ENCODE results near the gene KCNQ1.

Gene KCNQ1

GRCh38 chr11:2549080-2549479 is 104.3 kb downstream of the KCNQ1 start:
- DNase-seq (ENCODE audit: insufficient read length, low spot score) (no peak), FAIRE-seq (no peak)

- DNase-seq (ENCODE audit: insufficient read length, low spot score) (no peak), FAIRE-seq (no peak)
Observed at GRCh38 chr11:2549491-2549875, 104.7 kb downstream of the KCNQ1 start.

- no peak for DNase-seq (ENCODE audit: insufficient read length, low spot score)
- no peak for FAIRE-seq
Observed at GRCh38 chr11:2549876-2550605, 105.2 kb downstream of the KCNQ1 start.

- no peak for FAIRE-seq
Observed at GRCh38 chr11:2550606-2550970, 105.8 kb downstream of the KCNQ1 start.

GRCh38 chr11:2551131-2551530 is 106.3 kb downstream of the KCNQ1 start:
- DNase-seq (ENCODE audit: insufficient read length, low spot score), result no peak
- FAIRE-seq, result no peak

More at GRCh38 chr11:2550606-2550970, 105.8 kb downstream of the KCNQ1 start:
- no peak for DNase-seq (ENCODE audit: insufficient read length, low spot score)

- DNase-seq (ENCODE audit: insufficient read length, low spot score) (no peak), FAIRE-seq (no peak)
Observed at GRCh38 chr11:2552210-2552609, 107.4 kb downstream of the KCNQ1 start.

- DNase-seq (ENCODE audit: insufficient read length, low spot score), result no peak
- no peak for FAIRE-seq
Observed at GRCh38 chr11:2553198-2553597, 108.4 kb downstream of the KCNQ1 start.

GRCh38 chr11:2553886-2554285 is 109.1 kb downstream of the KCNQ1 start:
- FAIRE-seq (no peak), DNase-seq (ENCODE audit: insufficient read length, low spot score) (no peak)

- FAIRE-seq (no peak), DNase-seq (ENCODE audit: insufficient read length, low spot score) (no peak)
Observed at GRCh38 chr11:2554338-2555207, 109.8 kb downstream of the KCNQ1 start.

GRCh38 chr11:2555336-2555735 is 110.5 kb downstream of the KCNQ1 start:
- DNase-seq (ENCODE audit: insufficient read length, low spot score) (no peak), FAIRE-seq (no peak)

GRCh38 chr11:2555891-2556290 is 111.1 kb downstream of the KCNQ1 start:
- no peak for DNase-seq (ENCODE audit: insufficient read length, low spot score)
- no peak for FAIRE-seq

- FAIRE-seq, result no peak
- no peak for DNase-seq (ENCODE audit: insufficient read length, low spot score)
Observed at GRCh38 chr11:2557381-2557780, 112.6 kb downstream of the KCNQ1 start.

GRCh38 chr11:2558397-2558796 is 113.6 kb downstream of the KCNQ1 start:
- no peak for DNase-seq (ENCODE audit: insufficient read length, low spot score)
- no peak for FAIRE-seq

- DNase-seq (ENCODE audit: insufficient read length, low spot score), result no peak
- FAIRE-seq, result no peak
Observed at GRCh38 chr11:2558861-2559526, 114.2 kb downstream of the KCNQ1 start.

- FAIRE-seq (no peak), DNase-seq (ENCODE audit: insufficient read length, low spot score) (no peak)
Observed at GRCh38 chr11:2559527-2560311, 114.9 kb downstream of the KCNQ1 start.

GRCh38 chr11:2561696-2562581 is 117.1 kb downstream of the KCNQ1 start:
- no peak for FAIRE-seq
- no peak for DNase-seq (ENCODE audit: insufficient read length, low spot score)

- FAIRE-seq, result no peak
Observed at GRCh38 chr11:2562890-2563212, 118.0 kb downstream of the KCNQ1 start.

GRCh38 chr11:2563213-2564007 is 118.6 kb downstream of the KCNQ1 start:
- DNase-seq (ENCODE audit: insufficient read length, low spot score) (no peak), FAIRE-seq (no peak)

More at GRCh38 chr11:2562890-2563212, 118.0 kb downstream of the KCNQ1 start:
- no peak for DNase-seq (ENCODE audit: insufficient read length, low spot score)

- no peak for DNase-seq (ENCODE audit: insufficient read length, low spot score)
- no peak for FAIRE-seq
Observed at GRCh38 chr11:2564008-2564530, 119.3 kb downstream of the KCNQ1 start.
